HCT116 (cell line): ENCODE data around the gene BTN1A1. TPM values are rescaled to one million over a fixed set of nuclear protein-coding genes. Genes with fewer than 3 reads are reported as not detected.
A peak's percentile ranks its signal among the peaks of the same experiment; 100 is the strongest.

Experiments used
- ATAC-seq: fragments of 200-7000 bp; cut with Tn5 transposase; 2 replicates; pipeline ENCODE4 v1.9.1; 2020; ENCODE audit warnings: mild to moderate bottlenecking, moderate library complexity
- BruUV-seq: library from RNA; stranded (reverse); fragments of 400-500 nt; replicated peaks from 2 replicates; lab custom pipeline; 2021; lab: Mats Ljungman, UMichigan
- CTCF ChIA-PET: fragments of 300-600 bp; sonication (Branson Sonifier 250); formaldehyde crosslinking; loops from one replicate; lab custom pipeline; 2021; ENCODE audit warnings: antibody characterized with exemption; lab: Charles Lee
- POLR2A ChIA-PET: fragments of 300-600, 350-600 bp; sonication (Branson Sonifier 250); formaldehyde crosslinking; loops from one replicate; lab custom pipeline; 2021; ENCODE audit warnings: antibody characterized with exemption; lab: Charles Lee
- RAD21 ChIA-PET, 2 experiments: fragments of 300-600 bp; sonication (Branson Sonifier 250); formaldehyde crosslinking; loops; one replicate each; lab custom pipeline; 2023; ENCODE audit warnings: low total read pairs in 2 of 2; ENCODE audit not compliant: uncharacterized antibody in 2 of 2, unreplicated experiment in 2 of 2, low non-redundant PET in 1 of 2; lab: Charles Lee
- DNase-seq: peaks from one replicate; pipeline ENCODE4 v3.0.0-alpha.2; 2010; ENCODE audit warnings: low read depth, low spot score
- H2AFZ ChIP-seq: fragments of 200-600 bp; shearing (Covaris generic), sonication (generic); 2 replicates; pipeline ENCODE4 v1.6.1; 2017; ENCODE audit warnings: low read depth, mixed run types, mixed read lengths, antibody characterized with exemption, low read length; ENCODE audit not compliant: poor library complexity, severe bottlenecking
- H3K27ac ChIP-seq: 2 replicates; pipeline ENCODE4 v1.5.1; 2012; ENCODE audit warnings: low read depth, low read length
- H3K27me3 ChIP-seq: fragments of 200-600 bp; sonication (generic); 2 replicates; pipeline ENCODE4 v1.6.1; 2016; ENCODE audit warnings: mixed run types, low read length, mixed read lengths; ENCODE audit not compliant: insufficient read depth
- H3K36me3 ChIP-seq, 2 experiments: fragments of 200-500 bp in 1 of 2; fragments of 200-600 bp in 1 of 2; sonication (Bioruptor generic) in 1 of 2; sonication (generic) in 1 of 2; 2 replicates each; pipeline versions ENCODE4 v1.5.1 to v1.6.1; 2014 to 2016; ENCODE audit warnings: low read length in 2 of 2, inconsistent platforms in 1 of 2, mixed read lengths in 1 of 2, mixed run types in 1 of 2; ENCODE audit not compliant: insufficient read depth in 2 of 2, control insufficient read depth in 1 of 2
- H3K4me1 ChIP-seq, 2 experiments: fragments of 200-600 bp in 1 of 2; sonication (generic) in 1 of 2; 2 replicates each; pipeline versions ENCODE4 v1.5.1 to v1.6.1; 2012 to 2017; ENCODE audit warnings: low read length in 2 of 2, inconsistent platforms in 1 of 2, mild to moderate bottlenecking in 1 of 2, mixed read lengths in 1 of 2, mixed run types in 1 of 2, moderate library complexity in 1 of 2; ENCODE audit not compliant: insufficient read depth in 2 of 2, control insufficient read depth in 1 of 2
- H3K4me2 ChIP-seq: fragments of 200-600 bp; sonication (generic); 2 replicates; pipeline ENCODE4 v1.6.1; 2017; ENCODE audit warnings: mixed run types, low read length, mixed read lengths
- H3K4me3 ChIP-seq, 2 experiments: fragments of 200-600 bp in 1 of 2; sonication (generic) in 1 of 2; replicated peaks in 1 of 2; 2 replicates each; pipeline ENCODE4 v1.5.1; 2011 to 2016; ENCODE audit warnings: low read length in 2 of 2, control low read depth in 1 of 2, low read depth in 1 of 2, mild to moderate bottlenecking in 1 of 2, mixed read lengths in 1 of 2, mixed run types in 1 of 2
- H3K79me2 ChIP-seq: fragments of 200-600 bp; sonication (generic); 2 replicates; pipeline ENCODE4 v1.6.1; 2017; ENCODE audit warnings: mild to moderate bottlenecking, mixed run types, low read length, moderate library complexity, mixed read lengths; ENCODE audit not compliant: insufficient read depth
- H3K9ac ChIP-seq: fragments of 200-600 bp; sonication (generic); 2 replicates; pipeline ENCODE4 v1.6.1; 2016; ENCODE audit warnings: low read length, mixed read lengths
- H3K9me2 ChIP-seq: fragments of 200-600 bp; sonication (generic), shearing (Covaris generic); 2 replicates; pipeline ENCODE4 v1.6.1; 2017; ENCODE audit warnings: mixed run types, mild to moderate bottlenecking, moderate library complexity; ENCODE audit not compliant: insufficient read depth
- H3K9me3 ChIP-seq, 2 experiments: fragments of 200-500 bp in 1 of 2; fragments of 200-600 bp in 1 of 2; sonication (Bioruptor generic) in 1 of 2; sonication (generic) in 1 of 2; 2 replicates each; pipeline ENCODE4 v1.6.1; 2014 to 2017; ENCODE audit warnings: low read length in 2 of 2, mixed read lengths in 2 of 2, inconsistent platforms in 1 of 2, low read depth in 1 of 2, mild to moderate bottlenecking in 1 of 2, mixed run types in 1 of 2, moderate library complexity in 1 of 2; ENCODE audit not compliant: control insufficient read depth in 1 of 2, insufficient read depth in 1 of 2
- H4K20me1 ChIP-seq: fragments of 200-600 bp; sonication (generic), shearing (Covaris generic); 2 replicates; pipeline ENCODE4 v1.6.1; 2017; ENCODE audit warnings: mixed run types, mild to moderate bottlenecking, moderate library complexity; ENCODE audit not compliant: insufficient read depth
- CBX3 ChIP-seq: IDR thresholded peaks from 2 replicates; pipeline ENCODE4 v1.6.1; 2012; ENCODE audit warnings: low read depth
- CEBPB ChIP-seq: IDR thresholded peaks from 2 replicates; pipeline ENCODE4 v1.6.1; 2012; ENCODE audit warnings: low read depth
- ELF1 ChIP-seq: IDR thresholded peaks from 2 replicates; pipeline ENCODE4 v1.6.1; 2012; ENCODE audit warnings: low read depth, borderline replicate concordance
- FOSL1 ChIP-seq: IDR thresholded peaks from 2 replicates; pipeline ENCODE4 v1.6.1; 2012; ENCODE audit warnings: low read depth
- JUND ChIP-seq: IDR thresholded peaks from 2 replicates; pipeline ENCODE4 v1.6.1; 2012
- MAX ChIP-seq: IDR thresholded peaks from 2 replicates; pipeline ENCODE4 v1.6.1; 2012
- RAD21 ChIP-seq: IDR thresholded peaks from 2 replicates; pipeline ENCODE4 v1.6.1; 2012; ENCODE audit warnings: low read depth, mild to moderate bottlenecking
- SRF ChIP-seq: IDR thresholded peaks from 2 replicates; pipeline ENCODE4 v1.6.1; 2012; ENCODE audit warnings: low read depth
- YY1 ChIP-seq: IDR thresholded peaks from 2 replicates; pipeline ENCODE4 v1.6.1; 2011; ENCODE audit warnings: low read length, low read depth, moderate library complexity, mild to moderate bottlenecking; ENCODE audit not compliant: insufficient replicate concordance; ENCODE audit errors: extremely low read depth
- ZNF274 ChIP-seq: fragments of 200-500 bp; sonication (Bioruptor generic); IDR thresholded peaks from 2 replicates; pipeline ENCODE4 v1.6.1; 2014; ENCODE audit warnings: mild to moderate bottlenecking, low read depth, low read length, inconsistent platforms
- intact Hi-C: fragments of 100-400 bp; cut with micrococcal nuclease; formaldehyde crosslinking; loops from 2 replicates; pipeline ENCODE4 v1.10.0; 2022
- total RNA-seq: library from RNA; stranded (reverse); gene quantifications from one replicate; pipeline ENCODE4 v1.2.1, GENCODE V29; 2021; ENCODE audit not compliant: unreplicated experiment
- TF ChIP-seq, protein P1 (sequence below): IDR thresholded peaks from 2 replicates; pipeline ENCODE4 v1.6.1; 2012; ENCODE audit warnings: low read depth
- TF ChIP-seq, protein P2 (sequence below): IDR thresholded peaks from 2 replicates; pipeline ENCODE4 v1.6.1; 2011; ENCODE audit warnings: mild to moderate bottlenecking, low read length, moderate library complexity; ENCODE audit not compliant: insufficient replicate concordance; ENCODE audit errors: extremely low read depth

BTN1A1 gene
- total RNA-seq, 1 experiment from 2014 or later: 0.32 TPM

DNA sequence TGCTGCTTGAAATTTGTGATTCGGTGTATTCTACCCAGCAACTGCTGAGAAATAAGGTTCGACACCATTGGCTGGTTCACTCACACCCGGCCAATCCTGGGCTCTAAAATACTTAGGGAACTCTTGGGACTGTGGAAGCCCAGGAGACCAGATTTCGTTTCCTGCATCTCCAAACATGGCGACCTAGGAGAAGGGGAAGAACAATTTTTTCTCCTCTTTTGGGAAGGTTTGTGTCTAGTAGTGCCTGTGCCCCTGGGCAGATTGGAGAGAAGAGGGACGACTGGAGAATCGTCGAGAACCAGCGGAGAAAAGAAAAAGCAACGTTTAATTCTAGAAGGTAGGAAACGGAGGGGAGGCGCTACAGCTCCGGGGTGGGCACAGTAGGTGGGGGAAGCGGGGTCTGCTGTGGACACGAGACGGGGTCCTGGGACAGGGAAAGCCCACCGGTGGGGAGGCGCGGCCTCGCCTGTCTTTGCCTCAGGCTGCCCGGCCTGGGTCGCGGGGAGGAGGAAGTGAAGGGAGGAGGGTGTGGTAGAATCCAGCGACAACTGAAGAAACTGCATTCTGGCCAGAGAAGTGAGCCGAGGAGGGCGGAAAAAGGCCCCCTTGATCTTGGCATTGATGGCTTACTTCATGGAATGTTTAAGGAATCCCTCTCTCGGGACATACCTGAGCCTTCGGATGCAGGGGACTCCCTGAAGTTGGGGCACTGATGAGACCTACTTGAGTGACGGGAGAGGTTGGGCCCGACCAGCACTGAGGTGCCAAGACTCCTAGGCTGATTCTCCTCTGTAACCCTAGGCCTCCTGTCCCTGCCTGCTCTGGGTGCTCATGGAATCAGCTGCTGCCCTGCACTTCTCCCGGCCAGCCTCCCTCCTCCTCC, 42.1 kb upstream of the BTN1A1 start, which contains the start of gene BTN2A1 (continued):
- no peak for TF ChIP-seq RAD21
- TF ChIP-seq SRF: peak; percentile 34; the same call in 1 of the 2 replicates
- TF ChIP-seq YY1: peak; percentile 88
- TF ChIP-seq, protein P1, sequence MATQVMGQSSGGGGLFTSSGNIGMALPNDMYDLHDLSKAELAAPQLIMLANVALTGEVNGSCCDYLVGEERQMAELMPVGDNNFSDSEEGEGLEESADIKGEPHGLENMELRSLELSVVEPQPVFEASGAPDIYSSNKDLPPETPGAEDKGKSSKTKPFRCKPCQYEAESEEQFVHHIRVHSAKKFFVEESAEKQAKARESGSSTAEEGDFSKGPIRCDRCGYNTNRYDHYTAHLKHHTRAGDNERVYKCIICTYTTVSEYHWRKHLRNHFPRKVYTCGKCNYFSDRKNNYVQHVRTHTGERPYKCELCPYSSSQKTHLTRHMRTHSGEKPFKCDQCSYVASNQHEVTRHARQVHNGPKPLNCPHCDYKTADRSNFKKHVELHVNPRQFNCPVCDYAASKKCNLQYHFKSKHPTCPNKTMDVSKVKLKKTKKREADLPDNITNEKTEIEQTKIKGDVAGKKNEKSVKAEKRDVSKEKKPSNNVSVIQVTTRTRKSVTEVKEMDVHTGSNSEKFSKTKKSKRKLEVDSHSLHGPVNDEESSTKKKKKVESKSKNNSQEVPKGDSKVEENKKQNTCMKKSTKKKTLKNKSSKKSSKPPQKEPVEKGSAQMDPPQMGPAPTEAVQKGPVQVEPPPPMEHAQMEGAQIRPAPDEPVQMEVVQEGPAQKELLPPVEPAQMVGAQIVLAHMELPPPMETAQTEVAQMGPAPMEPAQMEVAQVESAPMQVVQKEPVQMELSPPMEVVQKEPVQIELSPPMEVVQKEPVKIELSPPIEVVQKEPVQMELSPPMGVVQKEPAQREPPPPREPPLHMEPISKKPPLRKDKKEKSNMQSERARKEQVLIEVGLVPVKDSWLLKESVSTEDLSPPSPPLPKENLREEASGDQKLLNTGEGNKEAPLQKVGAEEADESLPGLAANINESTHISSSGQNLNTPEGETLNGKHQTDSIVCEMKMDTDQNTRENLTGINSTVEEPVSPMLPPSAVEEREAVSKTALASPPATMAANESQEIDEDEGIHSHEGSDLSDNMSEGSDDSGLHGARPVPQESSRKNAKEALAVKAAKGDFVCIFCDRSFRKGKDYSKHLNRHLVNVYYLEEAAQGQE: no peak
- TF ChIP-seq JUND: no peak
- TF ChIP-seq, all 23 proteins: peak for 4

DNA sequence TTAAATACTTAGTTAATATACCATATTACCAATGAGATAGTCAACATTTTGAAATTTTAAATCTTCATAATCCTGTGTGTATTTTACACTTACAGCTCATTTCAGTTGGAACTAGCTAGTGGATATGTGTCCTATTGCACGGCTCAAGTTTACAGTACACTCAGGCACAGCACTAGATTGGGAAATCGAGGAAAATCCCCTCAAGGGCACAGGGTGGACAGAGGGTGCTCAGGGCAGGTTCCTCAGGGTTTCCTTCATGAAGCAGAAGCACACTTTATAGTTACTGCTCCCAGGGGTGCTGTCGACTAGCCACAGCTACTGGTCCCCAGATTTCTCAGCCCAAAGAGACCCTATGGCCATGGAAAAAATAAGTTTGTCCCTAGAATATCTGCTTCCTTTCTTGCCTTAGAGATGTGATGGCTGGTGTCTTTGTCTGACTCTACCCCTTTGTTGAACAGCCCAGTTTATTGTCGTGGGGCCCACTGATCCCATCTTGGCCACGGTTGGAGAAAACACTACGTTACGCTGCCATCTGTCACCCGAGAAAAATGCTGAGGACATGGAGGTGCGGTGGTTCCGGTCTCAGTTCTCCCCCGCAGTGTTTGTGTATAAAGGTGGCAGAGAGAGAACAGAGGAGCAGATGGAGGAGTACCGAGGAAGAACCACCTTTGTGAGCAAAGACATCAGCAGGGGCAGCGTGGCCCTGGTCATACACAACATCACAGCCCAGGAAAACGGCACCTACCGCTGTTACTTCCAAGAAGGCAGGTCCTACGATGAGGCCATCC, 40.9 kb upstream of the BTN1A1 start:
- no peak for TF ChIP-seq MAX
- TF ChIP-seq FOSL1: no peak
- TF ChIP-seq CEBPB: no peak
- no peak for TF ChIP-seq ZNF274
- TF ChIP-seq CBX3: no peak
- TF ChIP-seq, protein P2, sequence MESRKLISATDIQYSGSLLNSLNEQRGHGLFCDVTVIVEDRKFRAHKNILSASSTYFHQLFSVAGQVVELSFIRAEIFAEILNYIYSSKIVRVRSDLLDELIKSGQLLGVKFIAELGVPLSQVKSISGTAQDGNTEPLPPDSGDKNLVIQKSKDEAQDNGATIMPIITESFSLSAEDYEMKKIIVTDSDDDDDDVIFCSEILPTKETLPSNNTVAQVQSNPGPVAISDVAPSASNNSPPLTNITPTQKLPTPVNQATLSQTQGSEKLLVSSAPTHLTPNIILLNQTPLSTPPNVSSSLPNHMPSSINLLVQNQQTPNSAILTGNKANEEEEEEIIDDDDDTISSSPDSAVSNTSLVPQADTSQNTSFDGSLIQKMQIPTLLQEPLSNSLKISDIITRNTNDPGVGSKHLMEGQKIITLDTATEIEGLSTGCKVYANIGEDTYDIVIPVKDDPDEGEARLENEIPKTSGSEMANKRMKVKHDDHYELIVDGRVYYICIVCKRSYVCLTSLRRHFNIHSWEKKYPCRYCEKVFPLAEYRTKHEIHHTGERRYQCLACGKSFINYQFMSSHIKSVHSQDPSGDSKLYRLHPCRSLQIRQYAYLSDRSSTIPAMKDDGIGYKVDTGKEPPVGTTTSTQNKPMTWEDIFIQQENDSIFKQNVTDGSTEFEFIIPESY: no peak
- TF ChIP-seq ELF1: no peak
- TF ChIP-seq JUND: no peak
- H3K27ac ChIP-seq: no peak overlapping the region; the same call in 1 of the 2 replicates
- peaks cover 0 to 13% of the 10 kb centered on the region in 2 experiments; a peak in 3 of 4 replicates for H3K4me1 ChIP-seq
- ChIA-PET RAD21 (no interaction called here), CTCF (no interaction called here), POLR2A (no interaction called here)
- no peaks in the 10 kb centered on the region for H3K9me3 ChIP-seq
- H3K27me3 ChIP-seq: no peaks in the 10 kb centered on the region
- peak overlapping the region in 1 of 2 experiments; percentile 77; a peak in 1 of 4 replicates for H3K4me3 ChIP-seq
- no peaks in the 10 kb centered on the region for H4K20me1 ChIP-seq
- DNase-seq (no peak), ATAC-seq (no peak)
- H3K36me3 ChIP-seq: peaks cover 23 to 30% of the 10 kb centered on the region in 2 experiments
- no peak overlapping the region for H2AFZ ChIP-seq
- no peaks in the 10 kb centered on the region for H3K9me2 ChIP-seq
- H3K79me2 ChIP-seq: peaks cover 36% of the 10 kb centered on the region
- H3K4me2 ChIP-seq: peak overlapping the region; percentile 17; the same call in 1 of the 2 replicates
- intact Hi-C loops: no loop called here
- H3K9ac ChIP-seq: no peak overlapping the region
- BruUV-seq: no TSS peak
